HepG2 (cell line): ENCODE data around the gene GRIK3.

ENCODE experiments used
- TCF7L2 ChIP-seq: IDR thresholded peaks from 2 replicates; pipeline ENCODE4 v1.6.1; 2011; ENCODE audit warnings: mild to moderate bottlenecking, low read depth, low read length, moderate library complexity
- ZNF225 ChIP-seq: sonication (generic); formaldehyde crosslinking; IDR thresholded peaks from 2 replicates; pipeline ENCODE4 v1.4.0; 2020; ENCODE audit warnings: mild to moderate bottlenecking, missing genetic modification reagents
- TF ChIP-seq, protein P1 (sequence below): sonication (generic); formaldehyde crosslinking; IDR thresholded peaks from 2 replicates; pipeline ENCODE4 v1.4.0; 2020; ENCODE audit warnings: missing genetic modification reagents
- TF ChIP-seq, protein P2 (sequence below): sonication (generic); formaldehyde crosslinking; IDR thresholded peaks from 2 replicates; pipeline ENCODE4 v1.8.1; 2023; ENCODE audit warnings: missing genetic modification reagents, inconsistent platforms, borderline replicate concordance

GRCh38 chr1:37041483-37041882, 7.2 kb upstream of the GRIK3 start:
- TF ChIP-seq, protein P1, sequence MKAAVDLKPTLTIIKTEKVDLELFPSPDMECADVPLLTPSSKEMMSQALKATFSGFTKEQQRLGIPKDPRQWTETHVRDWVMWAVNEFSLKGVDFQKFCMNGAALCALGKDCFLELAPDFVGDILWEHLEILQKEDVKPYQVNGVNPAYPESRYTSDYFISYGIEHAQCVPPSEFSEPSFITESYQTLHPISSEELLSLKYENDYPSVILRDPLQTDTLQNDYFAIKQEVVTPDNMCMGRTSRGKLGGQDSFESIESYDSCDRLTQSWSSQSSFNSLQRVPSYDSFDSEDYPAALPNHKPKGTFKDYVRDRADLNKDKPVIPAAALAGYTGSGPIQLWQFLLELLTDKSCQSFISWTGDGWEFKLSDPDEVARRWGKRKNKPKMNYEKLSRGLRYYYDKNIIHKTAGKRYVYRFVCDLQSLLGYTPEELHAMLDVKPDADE (CRISPR knock-in tag) = no peak
- TF ChIP-seq ZNF225 (CRISPR knock-in tag) (no peak), TCF7L2 (no peak)
- TF ChIP-seq, protein P2, sequence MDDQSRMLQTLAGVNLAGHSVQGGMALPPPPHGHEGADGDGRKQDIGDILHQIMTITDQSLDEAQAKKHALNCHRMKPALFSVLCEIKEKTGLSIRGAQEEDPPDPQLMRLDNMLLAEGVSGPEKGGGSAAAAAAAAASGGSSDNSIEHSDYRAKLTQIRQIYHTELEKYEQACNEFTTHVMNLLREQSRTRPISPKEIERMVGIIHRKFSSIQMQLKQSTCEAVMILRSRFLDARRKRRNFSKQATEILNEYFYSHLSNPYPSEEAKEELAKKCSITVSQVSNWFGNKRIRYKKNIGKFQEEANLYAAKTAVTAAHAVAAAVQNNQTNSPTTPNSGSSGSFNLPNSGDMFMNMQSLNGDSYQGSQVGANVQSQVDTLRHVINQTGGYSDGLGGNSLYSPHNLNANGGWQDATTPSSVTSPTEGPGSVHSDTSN (CRISPR knock-in tag) = no peak
